ENCODE results near the gene CERS6.

DNA sequence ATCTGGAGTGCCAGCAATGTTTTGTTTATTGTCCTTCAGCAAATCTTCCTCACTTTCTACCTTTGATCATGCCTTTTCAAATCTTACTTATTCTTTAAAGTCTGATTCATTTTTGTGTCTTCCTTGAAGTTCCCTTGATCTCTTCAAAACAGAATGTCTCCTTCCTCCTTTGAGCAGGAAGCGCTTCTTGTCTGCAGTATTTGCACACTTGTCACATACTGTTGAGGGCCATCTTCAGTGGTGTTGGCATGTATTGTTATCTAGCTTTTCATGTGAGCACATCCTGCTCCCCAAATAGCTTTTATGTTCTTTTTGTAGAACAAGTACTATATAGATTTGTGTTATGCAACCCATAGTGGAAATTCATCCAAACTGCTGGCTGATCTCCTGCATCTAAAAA, 5.9 kb upstream of the CERS6 start:
- TF ChIP-seq RCOR1 (conservative IDR thresholded peaks at IDR 0.05; ENCODE audit: low read depth, low read length) (no peak), TBL1XR1 (IDR thresholded peaks at IDR 0.05; ENCODE audit: low read depth, low read length) (no peak), ZNF384 (IDR thresholded peaks at IDR 0.05; ENCODE audit: borderline replicate concordance, low read depth, low read length) (no peak), SIN3A (IDR thresholded peaks at IDR 0.05; ENCODE audit: low read depth, low read length) (no peak), KAT2A (conservative IDR thresholded peaks at IDR 0.05; ENCODE audit: control insufficient read depth, low read depth, low read length) (no peak), POLR2A (IDR thresholded peaks at IDR 0.05; ENCODE audit: low read depth, low read length) (no peak), HDGF (IDR thresholded peaks at IDR 0.05) (no peak), TCF7 (IDR thresholded peaks at IDR 0.05; ENCODE audit: borderline replicate concordance) (no peak), TAF1 (IDR thresholded peaks at IDR 0.05; ENCODE audit: borderline replicate concordance, low read depth, low read length) (no peak), EP300 (IDR thresholded peaks at IDR 0.05; ENCODE audit: borderline replicate concordance in 1 of 2, control insufficient read depth in 1 of 2, low read depth in 2 of 2, low read length in 2 of 2) (no peak), POLR2AphosphoS5 (IDR thresholded peaks at IDR 0.05; ENCODE audit: low read length) (no peak)
- TF ChIP-seq, protein P1, sequence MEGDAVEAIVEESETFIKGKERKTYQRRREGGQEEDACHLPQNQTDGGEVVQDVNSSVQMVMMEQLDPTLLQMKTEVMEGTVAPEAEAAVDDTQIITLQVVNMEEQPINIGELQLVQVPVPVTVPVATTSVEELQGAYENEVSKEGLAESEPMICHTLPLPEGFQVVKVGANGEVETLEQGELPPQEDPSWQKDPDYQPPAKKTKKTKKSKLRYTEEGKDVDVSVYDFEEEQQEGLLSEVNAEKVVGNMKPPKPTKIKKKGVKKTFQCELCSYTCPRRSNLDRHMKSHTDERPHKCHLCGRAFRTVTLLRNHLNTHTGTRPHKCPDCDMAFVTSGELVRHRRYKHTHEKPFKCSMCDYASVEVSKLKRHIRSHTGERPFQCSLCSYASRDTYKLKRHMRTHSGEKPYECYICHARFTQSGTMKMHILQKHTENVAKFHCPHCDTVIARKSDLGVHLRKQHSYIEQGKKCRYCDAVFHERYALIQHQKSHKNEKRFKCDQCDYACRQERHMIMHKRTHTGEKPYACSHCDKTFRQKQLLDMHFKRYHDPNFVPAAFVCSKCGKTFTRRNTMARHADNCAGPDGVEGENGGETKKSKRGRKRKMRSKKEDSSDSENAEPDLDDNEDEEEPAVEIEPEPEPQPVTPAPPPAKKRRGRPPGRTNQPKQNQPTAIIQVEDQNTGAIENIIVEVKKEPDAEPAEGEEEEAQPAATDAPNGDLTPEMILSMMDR (IDR thresholded peaks at IDR 0.05 in 2 of 3, conservative IDR thresholded peaks at IDR 0.05 in 1 of 3; ENCODE audit: control insufficient read depth in 2 of 3, extremely low read depth in 1 of 3, insufficient read depth in 1 of 3, low read depth in 3 of 3, low read length in 3 of 3), result no peak

All from GM12878 (cell line).